HCT116 (cell line): ENCODE data around the gene SMNDC1. TPM values are rescaled to one million over a fixed set of nuclear protein-coding genes. Genes with fewer than 3 reads are reported as not detected.

Source experiments
- ATAC-seq: fragments of 200-7000 bp; cut with Tn5 transposase; 2 replicates; pipeline ENCODE4 v1.9.1; 2020; ENCODE audit warnings: mild to moderate bottlenecking, moderate library complexity
- BruUV-seq: library from RNA; stranded (reverse); fragments of 400-500 nt; replicated peaks from 2 replicates; lab custom pipeline; 2021; lab: Mats Ljungman, UMichigan
- CTCF ChIA-PET: fragments of 300-600 bp; sonication (Branson Sonifier 250); formaldehyde crosslinking; loops from one replicate; lab custom pipeline; 2021; ENCODE audit warnings: antibody characterized with exemption; lab: Charles Lee
- POLR2A ChIA-PET: fragments of 300-600, 350-600 bp; sonication (Branson Sonifier 250); formaldehyde crosslinking; loops from one replicate; lab custom pipeline; 2021; ENCODE audit warnings: antibody characterized with exemption; lab: Charles Lee
- RAD21 ChIA-PET, 2 experiments: fragments of 300-600 bp; sonication (Branson Sonifier 250); formaldehyde crosslinking; loops; one replicate each; lab custom pipeline; 2023; ENCODE audit warnings: low total read pairs in 2 of 2; ENCODE audit not compliant: uncharacterized antibody in 2 of 2, unreplicated experiment in 2 of 2, low non-redundant PET in 1 of 2; lab: Charles Lee
- DNase-seq: peaks from one replicate; pipeline ENCODE4 v3.0.0-alpha.2; 2010; ENCODE audit warnings: low read depth, low spot score
- H2AFZ ChIP-seq: fragments of 200-600 bp; shearing (Covaris generic), sonication (generic); 2 replicates; pipeline ENCODE4 v1.6.1; 2017; ENCODE audit warnings: low read depth, mixed run types, mixed read lengths, antibody characterized with exemption, low read length; ENCODE audit not compliant: poor library complexity, severe bottlenecking
- H3K27ac ChIP-seq: 2 replicates; pipeline ENCODE4 v1.5.1; 2012; ENCODE audit warnings: low read depth, low read length
- H3K27me3 ChIP-seq: fragments of 200-600 bp; sonication (generic); 2 replicates; pipeline ENCODE4 v1.6.1; 2016; ENCODE audit warnings: mixed run types, low read length, mixed read lengths; ENCODE audit not compliant: insufficient read depth
- H3K36me3 ChIP-seq, 2 experiments: fragments of 200-500 bp in 1 of 2; fragments of 200-600 bp in 1 of 2; sonication (Bioruptor generic) in 1 of 2; sonication (generic) in 1 of 2; 2 replicates each; pipeline versions ENCODE4 v1.5.1 to v1.6.1; 2014 to 2016; ENCODE audit warnings: low read length in 2 of 2, inconsistent platforms in 1 of 2, mixed read lengths in 1 of 2, mixed run types in 1 of 2; ENCODE audit not compliant: insufficient read depth in 2 of 2, control insufficient read depth in 1 of 2
- H3K4me1 ChIP-seq, 2 experiments: fragments of 200-600 bp in 1 of 2; sonication (generic) in 1 of 2; 2 replicates each; pipeline versions ENCODE4 v1.5.1 to v1.6.1; 2012 to 2017; ENCODE audit warnings: low read length in 2 of 2, inconsistent platforms in 1 of 2, mild to moderate bottlenecking in 1 of 2, mixed read lengths in 1 of 2, mixed run types in 1 of 2, moderate library complexity in 1 of 2; ENCODE audit not compliant: insufficient read depth in 2 of 2, control insufficient read depth in 1 of 2
- H3K4me2 ChIP-seq: fragments of 200-600 bp; sonication (generic); 2 replicates; pipeline ENCODE4 v1.6.1; 2017; ENCODE audit warnings: mixed run types, low read length, mixed read lengths
- H3K4me3 ChIP-seq, 2 experiments: fragments of 200-600 bp in 1 of 2; sonication (generic) in 1 of 2; replicated peaks in 1 of 2; 2 replicates each; pipeline ENCODE4 v1.5.1; 2011 to 2016; ENCODE audit warnings: low read length in 2 of 2, control low read depth in 1 of 2, low read depth in 1 of 2, mild to moderate bottlenecking in 1 of 2, mixed read lengths in 1 of 2, mixed run types in 1 of 2
- H3K79me2 ChIP-seq: fragments of 200-600 bp; sonication (generic); 2 replicates; pipeline ENCODE4 v1.6.1; 2017; ENCODE audit warnings: mild to moderate bottlenecking, mixed run types, low read length, moderate library complexity, mixed read lengths; ENCODE audit not compliant: insufficient read depth
- H3K9ac ChIP-seq: fragments of 200-600 bp; sonication (generic); 2 replicates; pipeline ENCODE4 v1.6.1; 2016; ENCODE audit warnings: low read length, mixed read lengths
- H3K9me2 ChIP-seq: fragments of 200-600 bp; sonication (generic), shearing (Covaris generic); 2 replicates; pipeline ENCODE4 v1.6.1; 2017; ENCODE audit warnings: mixed run types, mild to moderate bottlenecking, moderate library complexity; ENCODE audit not compliant: insufficient read depth
- H3K9me3 ChIP-seq, 2 experiments: fragments of 200-500 bp in 1 of 2; fragments of 200-600 bp in 1 of 2; sonication (Bioruptor generic) in 1 of 2; sonication (generic) in 1 of 2; 2 replicates each; pipeline ENCODE4 v1.6.1; 2014 to 2017; ENCODE audit warnings: low read length in 2 of 2, mixed read lengths in 2 of 2, inconsistent platforms in 1 of 2, low read depth in 1 of 2, mild to moderate bottlenecking in 1 of 2, mixed run types in 1 of 2, moderate library complexity in 1 of 2; ENCODE audit not compliant: control insufficient read depth in 1 of 2, insufficient read depth in 1 of 2
- H4K20me1 ChIP-seq: fragments of 200-600 bp; sonication (generic), shearing (Covaris generic); 2 replicates; pipeline ENCODE4 v1.6.1; 2017; ENCODE audit warnings: mixed run types, mild to moderate bottlenecking, moderate library complexity; ENCODE audit not compliant: insufficient read depth
- CEBPB ChIP-seq: IDR thresholded peaks from 2 replicates; pipeline ENCODE4 v1.6.1; 2012; ENCODE audit warnings: low read depth
- EGR1 ChIP-seq: IDR thresholded peaks from 2 replicates; pipeline ENCODE4 v1.6.1; 2012; ENCODE audit warnings: low read depth
- EZH2 ChIP-seq: fragments of 200-600 bp; sonication (generic); IDR thresholded peaks from 2 replicates; pipeline ENCODE4 v1.6.1; 2017; ENCODE audit warnings: antibody characterized with exemption, mixed run types
- FOSL1 ChIP-seq: IDR thresholded peaks from 2 replicates; pipeline ENCODE4 v1.6.1; 2012; ENCODE audit warnings: low read depth
- JUND ChIP-seq: IDR thresholded peaks from 2 replicates; pipeline ENCODE4 v1.6.1; 2012
- POLR2A ChIP-seq: IDR thresholded peaks from 2 replicates; pipeline ENCODE4 v1.7.0; 2011; ENCODE audit warnings: borderline replicate concordance; ENCODE audit not compliant: insufficient read depth, insufficient read length; ENCODE audit errors: extremely low read depth
- POLR2AphosphoS5 ChIP-seq: IDR thresholded peaks from 2 replicates; pipeline ENCODE4 v1.6.1; 2011; ENCODE audit warnings: mild to moderate bottlenecking, low read depth, low read length, moderate library complexity
- RAD21 ChIP-seq: IDR thresholded peaks from 2 replicates; pipeline ENCODE4 v1.6.1; 2012; ENCODE audit warnings: low read depth, mild to moderate bottlenecking
- SIN3A ChIP-seq: IDR thresholded peaks from 2 replicates; pipeline ENCODE4 v1.6.1; 2012; ENCODE audit warnings: low read depth
- SP1 ChIP-seq: IDR thresholded peaks from 2 replicates; pipeline ENCODE4 v1.6.1; 2012; ENCODE audit warnings: low read depth
- SRF ChIP-seq: IDR thresholded peaks from 2 replicates; pipeline ENCODE4 v1.6.1; 2012; ENCODE audit warnings: low read depth
- TCF7L2 ChIP-seq: IDR thresholded peaks from 2 replicates; pipeline ENCODE4 v1.7.0; 2011; ENCODE audit warnings: borderline replicate concordance, inconsistent platforms; ENCODE audit not compliant: insufficient read depth, insufficient read length; ENCODE audit errors: extremely low read depth
- ZFX ChIP-seq: fragments of 450-650 bp; IDR thresholded peaks from 2 replicates; pipeline ENCODE4 v1.6.1; 2017
- intact Hi-C: fragments of 100-400 bp; cut with micrococcal nuclease; formaldehyde crosslinking; loops from 2 replicates; pipeline ENCODE4 v1.10.0; 2022
- total RNA-seq: library from RNA; stranded (reverse); gene quantifications from one replicate; pipeline ENCODE4 v1.2.1, GENCODE V29; 2021; ENCODE audit not compliant: unreplicated experiment
- TF ChIP-seq, protein P1 (sequence below): IDR thresholded peaks from 2 replicates; pipeline ENCODE4 v1.6.1; 2011; ENCODE audit warnings: mild to moderate bottlenecking, low read length, moderate library complexity; ENCODE audit not compliant: insufficient replicate concordance; ENCODE audit errors: extremely low read depth
- TF ChIP-seq, protein P2 (sequence below): IDR thresholded peaks from 2 replicates; pipeline ENCODE4 v1.6.1; 2012
- TF ChIP-seq, protein P3 (sequence below): IDR thresholded peaks from 2 replicates; pipeline ENCODE4 v1.6.1; 2012

Gene SMNDC1
- total RNA-seq, 1 experiment from 2014 or later: 61.7 TPM

DNA sequence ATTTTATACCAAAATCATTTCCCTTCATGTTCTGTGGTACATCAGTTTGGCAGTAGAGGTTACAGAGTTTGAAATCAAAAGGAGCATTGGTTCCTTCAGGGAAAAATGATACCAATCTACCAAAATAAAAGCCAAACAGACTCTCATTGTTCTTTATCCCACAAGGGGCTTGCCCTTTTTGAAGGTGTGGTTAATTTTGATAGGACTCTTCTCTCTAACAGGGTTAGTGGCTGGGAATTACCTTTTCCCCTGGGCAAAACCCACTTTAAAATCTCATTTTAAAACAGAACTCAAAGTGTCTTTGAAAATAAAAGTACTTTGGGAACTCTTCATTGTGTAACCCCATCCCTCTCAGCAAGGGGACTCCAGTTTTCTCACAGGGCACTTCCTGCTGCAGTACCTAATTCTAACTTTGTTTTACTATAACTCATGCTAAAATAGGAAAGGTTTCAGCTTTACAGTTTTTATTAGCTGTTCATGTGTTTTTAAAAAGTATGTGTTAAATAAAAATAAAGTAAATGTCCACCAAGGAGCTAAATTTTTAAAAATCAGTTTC is 30.6 kb downstream of the SMNDC1 start:
- DNase-seq (no peak), ATAC-seq (peak; percentile 34; the same call in 1 of the 2 replicates)
- Histone ChIP-seq H3K9ac (no peak overlapping the region), H2AFZ (no peak overlapping the region), H3K36me3 (no peaks in the 10 kb centered on the region), H3K27me3 (no peaks in the 10 kb centered on the region), H3K27ac (no peak overlapping the region), H3K4me3 (no peak overlapping the region), H3K9me3 (no peaks in the 10 kb centered on the region), H3K4me1 (peaks cover 4 to 9% of the 10 kb centered on the region in 2 experiments; a peak in 2 of 4 replicates), H4K20me1 (no peaks in the 10 kb centered on the region), H3K9me2 (no peaks in the 10 kb centered on the region), H3K79me2 (no peaks in the 10 kb centered on the region), H3K4me2 (no peak overlapping the region)
- POLR2A ChIA-PET: no interaction called here
- CTCF ChIA-PET: interaction anchor here (1.2 to 2.2 kb wide), 2 partner anchors 68 to 136 kb away, joined by 3 to 15 read pairs; no protein-coding TSS in a partner anchor
- TF ChIP-seq JUND (no peak), FOSL1 (no peak), POLR2AphosphoS5 (no peak), POLR2A (no peak), EGR1 (no peak), SIN3A (no peak), SP1 (no peak), ZFX (no peak), EZH2 (no peak), RAD21 (no peak), SRF (no peak), TCF7L2 (no peak), CEBPB (no peak)
- TF ChIP-seq, protein P1, sequence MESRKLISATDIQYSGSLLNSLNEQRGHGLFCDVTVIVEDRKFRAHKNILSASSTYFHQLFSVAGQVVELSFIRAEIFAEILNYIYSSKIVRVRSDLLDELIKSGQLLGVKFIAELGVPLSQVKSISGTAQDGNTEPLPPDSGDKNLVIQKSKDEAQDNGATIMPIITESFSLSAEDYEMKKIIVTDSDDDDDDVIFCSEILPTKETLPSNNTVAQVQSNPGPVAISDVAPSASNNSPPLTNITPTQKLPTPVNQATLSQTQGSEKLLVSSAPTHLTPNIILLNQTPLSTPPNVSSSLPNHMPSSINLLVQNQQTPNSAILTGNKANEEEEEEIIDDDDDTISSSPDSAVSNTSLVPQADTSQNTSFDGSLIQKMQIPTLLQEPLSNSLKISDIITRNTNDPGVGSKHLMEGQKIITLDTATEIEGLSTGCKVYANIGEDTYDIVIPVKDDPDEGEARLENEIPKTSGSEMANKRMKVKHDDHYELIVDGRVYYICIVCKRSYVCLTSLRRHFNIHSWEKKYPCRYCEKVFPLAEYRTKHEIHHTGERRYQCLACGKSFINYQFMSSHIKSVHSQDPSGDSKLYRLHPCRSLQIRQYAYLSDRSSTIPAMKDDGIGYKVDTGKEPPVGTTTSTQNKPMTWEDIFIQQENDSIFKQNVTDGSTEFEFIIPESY: no peak
- TF ChIP-seq, protein P2, sequence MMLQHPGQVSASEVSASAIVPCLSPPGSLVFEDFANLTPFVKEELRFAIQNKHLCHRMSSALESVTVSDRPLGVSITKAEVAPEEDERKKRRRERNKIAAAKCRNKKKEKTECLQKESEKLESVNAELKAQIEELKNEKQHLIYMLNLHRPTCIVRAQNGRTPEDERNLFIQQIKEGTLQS: no peak
- TF ChIP-seq, protein P3, sequence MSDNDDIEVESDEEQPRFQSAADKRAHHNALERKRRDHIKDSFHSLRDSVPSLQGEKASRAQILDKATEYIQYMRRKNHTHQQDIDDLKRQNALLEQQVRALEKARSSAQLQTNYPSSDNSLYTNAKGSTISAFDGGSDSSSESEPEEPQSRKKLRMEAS: no peak
- RAD21 ChIA-PET: no interaction called here
- no TSS peak for BruUV-seq
- intact Hi-C loops: no loop called here
